Activated CD8-positive, alpha-beta memory T cell treated with anti-CD3 and anti-CD28 coated beads for 36 hours (primary cell): ENCODE results near the gene FAS. TPM values are rescaled to one million over a fixed set of nuclear protein-coding genes. Genes with fewer than 3 reads are reported as not detected.

Experiments
- CTCF ChIA-PET: fragments of 350-600 bp; sonication (Branson Sonifier 250); formaldehyde crosslinking; loops from one replicate; lab custom pipeline; 2021; ENCODE audit warnings: antibody characterized with exemption; lab: Charles Lee
- POLR2A ChIA-PET: fragments of 350-600 bp; sonication (Branson Sonifier 250); formaldehyde crosslinking; loops from one replicate; lab custom pipeline; 2021; ENCODE audit warnings: antibody characterized with exemption; lab: Charles Lee
- total RNA-seq, 2 experiments: library from RNA; stranded (reverse); gene quantifications; one replicate each; pipeline ENCODE4 v1.2.3, GENCODE V29; 2021

FAS gene
- total RNA-seq, 2 experiments from 2014 or later: 49.4 to 51.1 TPM

DNA sequence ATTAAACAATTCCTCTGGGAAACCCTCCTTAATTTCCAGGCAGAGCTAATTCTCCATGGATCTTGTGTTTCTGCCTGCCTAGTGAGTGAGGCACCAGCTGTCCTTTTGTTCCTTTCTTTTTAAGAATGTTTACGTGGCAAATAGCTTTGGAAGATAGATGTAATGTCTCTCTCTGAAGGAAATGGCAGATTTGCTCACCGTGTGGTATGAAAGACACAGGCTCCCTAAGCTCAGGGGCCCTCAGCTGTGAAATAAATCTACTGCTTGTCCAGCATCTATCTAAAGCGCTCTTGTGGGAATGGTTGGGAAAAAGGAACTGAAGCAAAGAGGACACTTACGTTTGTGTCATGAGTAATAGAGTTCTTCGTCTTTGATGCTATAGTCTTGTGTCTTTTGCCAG, 64.6 kb downstream of the FAS start:
- ChIA-PET POLR2A (no interaction called here), CTCF (no interaction called here)

GRCh38 chr10:89062861-89063260, 72.3 kb downstream of the FAS start:
- POLR2A ChIA-PET: no interaction called here

DNA sequence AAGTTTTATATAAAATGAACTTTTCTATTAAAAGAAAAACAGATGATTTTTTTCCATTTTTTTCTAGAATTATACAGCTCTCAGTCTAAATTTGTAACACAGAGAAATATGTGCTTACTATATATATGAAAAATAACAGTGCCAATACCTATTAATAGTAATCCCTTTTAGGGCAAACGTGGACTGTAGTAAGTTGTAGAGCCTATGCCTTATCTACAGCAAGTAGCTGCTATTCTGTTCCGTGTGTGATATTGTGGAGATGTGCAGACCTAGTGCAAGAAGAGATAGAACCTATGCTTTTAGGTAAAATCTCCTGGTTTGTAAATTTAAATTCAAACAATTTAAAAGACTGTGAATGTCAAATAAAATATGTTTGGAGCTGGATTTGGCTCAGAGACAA, 72.9 kb downstream of the FAS start:
- ChIA-PET POLR2A (no interaction called here), CTCF (interaction anchor here (0.6 kb wide), 1 partner anchor 17 kb away, joined by 3 read pairs; no protein-coding TSS in a partner anchor)

More at GRCh38 chr10:89062861-89063260, 72.3 kb downstream of the FAS start:
- CTCF ChIA-PET: no interaction called here

DNA sequence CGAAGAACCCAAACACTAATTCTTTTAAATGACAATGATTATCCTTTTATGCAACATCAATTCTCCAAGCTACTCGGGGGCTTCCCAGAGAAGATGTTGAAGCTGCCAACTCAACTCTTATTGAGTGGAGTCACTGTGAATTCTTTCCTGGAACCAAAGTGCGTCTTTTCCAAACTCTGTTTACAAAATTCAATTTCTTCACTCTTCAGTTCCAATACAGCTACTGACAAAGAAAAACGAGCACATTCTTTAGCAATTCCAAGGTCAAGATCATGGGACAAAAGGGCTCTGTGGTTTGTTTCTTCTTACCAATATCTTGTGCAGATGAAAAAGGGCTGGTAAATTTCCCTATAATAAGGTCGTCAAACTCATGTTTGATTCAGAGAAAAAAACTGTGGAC, 74.2 kb downstream of the FAS start:
- ChIA-PET POLR2A (no interaction called here), CTCF (interaction anchor here (1.3 kb wide), 1 partner anchor 11 kb away, joined by 3 read pairs; no protein-coding TSS in a partner anchor)

Other genes with a start within 250 kb of the FAS start
- not detected for gene LIPN, start 230.8 kb upstream of the FAS start, total RNA-seq
- gene LIPM, start 188.1 kb upstream of the FAS start, total RNA-seq: not detected
- under 1 TPM; 0.15 to 0.17 TPM for gene ANKRD22, start 139.0 kb upstream of the FAS start, total RNA-seq
- 10 to 100 TPM; 24.5 to 26.9 TPM for gene STAMBPL1, start 110.6 kb upstream of the FAS start, total RNA-seq
- 10 to 100 TPM; 20.5 to 20.7 TPM for gene ACTA2, start 38.0 kb upstream of the FAS start, total RNA-seq
- gene CH25H, start 216.5 kb downstream of the FAS start, total RNA-seq: not detected